HepG2 (cell line): ENCODE results near the gene MRNIP. TPM values are rescaled to one million over a fixed set of nuclear protein-coding genes. Genes with fewer than 3 reads are reported as not detected.
A peak's percentile ranks its signal among the peaks of the same experiment; 100 is the strongest.

Experiments
- AGO2 ChIP-seq: fragments of 200-400 bp; formaldehyde crosslinking; optimal IDR thresholded peaks from 2 replicates; pipeline ENCODE3; 2017; ENCODE audit warnings: mild to moderate bottlenecking, low read depth, low read length, moderate library complexity
- ARID5B ChIP-seq: IDR thresholded peaks from 2 replicates; pipeline ENCODE4 v1.4.0; 2020; ENCODE audit warnings: mild to moderate bottlenecking, missing genetic modification reagents
- CHD4 ChIP-seq: fragments of 200-600 bp; sonication (generic); IDR thresholded peaks from 2 replicates; pipeline ENCODE4 v1.7.0; 2017; ENCODE audit warnings: mild to moderate bottlenecking, low read length, borderline replicate concordance
- EP300 ChIP-seq, 3 experiments: sonication (generic) in 1 of 3; formaldehyde crosslinking in 1 of 3; IDR thresholded peaks; 2 replicates each; pipeline versions ENCODE4 v1.5.1 to v1.6.1; 2011 to 2020; ENCODE audit warnings: low read depth in 2 of 3, low read length in 2 of 3, borderline replicate concordance in 1 of 3, improper control_type of control experiment in 1 of 3, mild to moderate bottlenecking in 1 of 3, missing genetic modification reagents in 1 of 3, moderate library complexity in 1 of 3
- FOXA1 ChIP-seq, 2 experiments: fragments of 450-650 bp in 1 of 2; sonication (generic) in 1 of 2; formaldehyde crosslinking in 1 of 2; IDR thresholded peaks; 2 replicates each; pipeline versions ENCODE4 v1.4.0 to v1.6.1; 2016 to 2020; ENCODE audit warnings: missing genetic modification reagents in 1 of 2
- KAT7 ChIP-seq: IDR thresholded peaks from 2 replicates; pipeline ENCODE4 v1.6.1; 2018; ENCODE audit warnings: borderline replicate concordance, missing compliant biosample characterization
- KMT2B ChIP-seq: IDR thresholded peaks from 2 replicates; pipeline ENCODE4 v1.6.1; 2016; ENCODE audit warnings: missing genetic modification reagents, missing compliant biosample characterization
- MXD4 ChIP-seq: IDR thresholded peaks from 2 replicates; pipeline ENCODE4 v1.6.1; 2016; ENCODE audit warnings: mild to moderate bottlenecking, missing biosample characterization, missing genetic modification reagents
- NFATC3 ChIP-seq: sonication (generic); formaldehyde crosslinking; IDR thresholded peaks from 2 replicates; pipeline ENCODE4 v1.5.1; 2020; ENCODE audit warnings: mild to moderate bottlenecking, missing genetic modification reagents
- PHF20 ChIP-seq: sonication (generic); formaldehyde crosslinking; IDR thresholded peaks from 2 replicates; pipeline ENCODE4 v1.5.0; 2020; ENCODE audit warnings: mild to moderate bottlenecking, missing genetic modification reagents
- PRPF4 ChIP-seq: fragments of 200-400 bp; formaldehyde crosslinking; IDR thresholded peaks from 2 replicates; pipeline ENCODE4 v1.6.1; 2016; ENCODE audit warnings: low read length, low read depth; ENCODE audit not compliant: poor library complexity, severe bottlenecking
- REST ChIP-seq, 2 experiments: IDR thresholded peaks; 2 replicates each; pipeline ENCODE4 v1.6.1; 2011 to 2012; ENCODE audit warnings: low read length in 2 of 2, borderline replicate concordance in 1 of 2, low read depth in 1 of 2, mild to moderate bottlenecking in 1 of 2, moderate library complexity in 1 of 2
- RFX5 ChIP-seq: IDR thresholded peaks from 2 replicates; pipeline ENCODE4 v1.6.1; 2011; ENCODE audit warnings: low read depth, low read length, improper control_type of control experiment
- SNAPC5 ChIP-seq: sonication (generic); formaldehyde crosslinking; IDR thresholded peaks from 2 replicates; pipeline ENCODE4 v1.8.1; 2023; ENCODE audit warnings: mild to moderate bottlenecking, missing genetic modification reagents, borderline replicate concordance
- ZBTB42 ChIP-seq: sonication (generic); formaldehyde crosslinking; IDR thresholded peaks from 2 replicates; pipeline ENCODE4 v1.5.0; 2020; ENCODE audit warnings: mild to moderate bottlenecking, missing genetic modification reagents
- ZFP36L1 ChIP-seq: sonication (generic); formaldehyde crosslinking; IDR thresholded peaks from 2 replicates; pipeline ENCODE4 v1.8.0; 2022; ENCODE audit warnings: mild to moderate bottlenecking, missing genetic modification reagents, moderate library complexity
- ZNF251 ChIP-seq: sonication (generic); formaldehyde crosslinking; IDR thresholded peaks from 2 replicates; pipeline ENCODE4 v1.9.0; 2021; ENCODE audit warnings: mild to moderate bottlenecking, missing genetic modification reagents
- ZNF256 ChIP-seq: sonication (generic); formaldehyde crosslinking; conservative IDR thresholded peaks from 2 replicates; pipeline ENCODE4 v1.4.0; 2020; ENCODE audit warnings: missing genetic modification reagents
- ZNF296 ChIP-seq: sonication (generic); formaldehyde crosslinking; conservative IDR thresholded peaks from 2 replicates; pipeline ENCODE4 v1.5.0; 2020; ENCODE audit warnings: mild to moderate bottlenecking, missing genetic modification reagents
- ZZZ3 ChIP-seq: sonication (generic); formaldehyde crosslinking; IDR thresholded peaks from 2 replicates; pipeline ENCODE4 v1.4.0; 2020; ENCODE audit warnings: missing genetic modification reagents, mild to moderate bottlenecking, borderline replicate concordance
- polyA plus RNA-seq, 8 experiments: library from polyadenylated mRNA; depleted of rRNA in 3 of 8; stranded (reverse) in 7 of 8; unstranded in 1 of 8; fragments of >200 nt; fragmentation: Illumina TruSeq in 4 of 8; extraction: Trizol in 4 of 8; gene quantifications; 2 replicates each; pipeline versions ENCODE4 v1.2.1 to v1.2.3, GENCODE V29; 2011 to 2016; ENCODE audit warnings: low read depth in 4 of 8, missing spikeins in 1 of 8, mixed read lengths in 1 of 8; ENCODE audit not compliant: insufficient read depth in 1 of 8
- total RNA-seq, 5 experiments: library from RNA; depleted of rRNA; stranded (reverse); fragments of >200 nt; fragmentation: Illumina TruSeq; extraction: Trizol; gene quantifications; 2 replicates each; pipeline ENCODE4 v1.2.3, GENCODE V29; 2016; ENCODE audit warnings: low read depth in 1 of 5

MRNIP gene
- total and polyA plus RNA-seq, 2 of the 13 experiments (the other 11 are each of a cell fraction or from before 2014, with no cell fraction given): 15.5 to 34.1 TPM

DNA sequence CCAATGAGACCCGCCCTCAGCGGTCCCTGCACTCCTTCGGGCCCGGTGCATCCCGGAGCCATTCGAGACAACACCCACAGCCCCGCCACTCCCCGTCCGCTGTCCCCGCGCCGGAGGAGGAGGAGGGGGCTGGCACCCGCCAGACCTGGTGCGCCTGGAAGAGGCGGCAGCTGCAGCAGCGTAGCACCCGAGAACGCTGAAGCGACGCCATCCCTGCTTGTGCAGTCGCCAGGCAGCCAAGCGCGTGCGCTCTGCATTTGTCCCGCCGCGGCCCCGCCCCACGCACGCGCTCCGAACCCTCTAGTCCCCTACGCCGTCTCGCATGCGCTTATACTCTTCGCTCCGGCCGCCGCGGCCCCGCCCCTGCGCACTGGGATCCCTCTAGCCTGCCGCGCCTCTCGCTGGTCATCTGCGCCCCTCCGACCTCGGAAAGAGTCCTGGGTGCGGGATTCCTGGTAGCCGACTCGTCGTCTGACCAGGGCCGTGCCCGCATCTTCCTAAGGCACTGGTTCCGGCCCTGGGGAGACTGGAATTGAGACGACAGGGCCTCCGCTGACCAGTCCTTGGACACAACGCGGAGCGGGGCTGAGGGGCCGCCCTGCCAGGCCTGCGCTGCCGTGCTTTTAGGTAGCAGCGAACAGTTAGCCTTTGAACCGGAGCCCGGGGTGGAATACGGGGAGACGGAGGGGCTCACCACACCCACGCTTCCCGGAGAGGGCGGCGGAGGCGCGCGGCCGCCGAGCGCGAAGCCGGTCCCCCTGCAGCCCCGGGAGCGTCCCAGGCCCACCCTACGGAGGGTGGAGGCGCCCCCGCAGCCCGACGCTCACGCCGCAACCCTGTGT is at the start of gene MRNIP (continued):
- TF ChIP-seq REST (IDR thresholded peaks at IDR 0.05; ENCODE audit: borderline replicate concordance in 1 of 2, low read depth in 1 of 2, low read length in 2 of 2) (peak in 1 of 2 experiments; percentile 32; a peak in 1 of 4 replicates), FOXA1 (IDR thresholded peaks at IDR 0.05) (no peak), FOXA1 (CRISPR knock-in tag; IDR thresholded peaks at IDR 0.05) (no peak), ZFP36L1 (CRISPR knock-in tag) (no peak), PHF20 (CRISPR knock-in tag) (peak; percentile 77), KAT7 (CRISPR knock-in tag) (peak; percentile 66; the same call in 1 of the 2 replicates), ZBTB42 (CRISPR knock-in tag) (0 out of 2 replicates have a peak, but pooled peaks have one; percentile 69), EP300 (IDR thresholded peaks at IDR 0.05; ENCODE audit: low read depth in 2 of 2, low read length in 2 of 2) (no peak), EP300 (CRISPR knock-in tag; IDR thresholded peaks at IDR 0.05; ENCODE audit: borderline replicate concordance) (no peak), AGO2 (peak; percentile 96), ZNF256 (CRISPR knock-in tag) (no peak), ZZZ3 (CRISPR knock-in tag) (no peak), RFX5 (no peak), KMT2B (CRISPR knock-in tag) (peak; percentile 67; the same call in 1 of the 2 replicates), PRPF4 (no peak), NFATC3 (CRISPR knock-in tag) (peak; percentile 77; the same call in 1 of the 2 replicates), SNAPC5 (peak; percentile 75; the same call in 1 of the 2 replicates), ZNF251 (CRISPR knock-in tag) (no peak), CHD4 (no peak), MXD4 (no peak; the same call in 1 of the 2 replicates), ZNF296 (CRISPR knock-in tag) (no peak), ARID5B (CRISPR knock-in tag) (peak; percentile 64; the same call in 1 of the 2 replicates)
